Heart left ventricle (tissue), 16 donors: ENCODE measurements around the gene MARCHF3. TPM values are rescaled to one million over a fixed set of nuclear protein-coding genes. Genes with fewer than 3 reads are reported as not detected.

ENCODE experiments used
- ATAC-seq, 4 donors: fragments of 200-7000 bp; cut with Tn5 transposase; one replicate each; pipeline ENCODE4 v1.9.1; 2020 to 2022; ENCODE audit warnings: moderate library complexity in 4 of 4, mild to moderate bottlenecking in 3 of 4, moderate number of reproducible peaks in 1 of 4
- DNase-seq, 5 donors: peaks; one replicate each; pipeline ENCODE4 v3.0.0-alpha.2; 2020
- H3K27ac ChIP-seq, 12 donors: fragments of 200-600 bp; sonication (generic) in 4 of 12; one replicate each; pipeline versions ENCODE4 v1.5.0 to v1.8.0; 2016 to 2022; ENCODE audit warnings: mild to moderate bottlenecking in 2 of 12
- H3K27me3 ChIP-seq, 9 donors: fragments of 200-600 bp; sonication (generic) in 2 of 9; one replicate each; pipeline versions ENCODE4 v1.5.1 to v1.8.0; 2016 to 2022; ENCODE audit warnings: mild to moderate bottlenecking in 3 of 9
- H3K36me3 ChIP-seq, 9 donors: fragments of 200-600 bp; sonication (generic) in 2 of 9; one replicate each; pipeline versions ENCODE4 v1.5.0 to v1.8.0; 2018 to 2022; ENCODE audit warnings: mild to moderate bottlenecking in 2 of 9
- H3K4me1 ChIP-seq, 12 donors: fragments of 200-600 bp; sonication (generic) in 4 of 12; one replicate each; pipeline versions ENCODE4 v1.5.0 to v1.8.0; 2016 to 2022; ENCODE audit warnings: mild to moderate bottlenecking in 3 of 12
- H3K4me3 ChIP-seq, 12 donors: fragments of 200-600 bp; sonication (generic) in 4 of 12; one replicate each; pipeline versions ENCODE4 v1.5.0 to v1.8.0; 2017 to 2022; ENCODE audit warnings: mild to moderate bottlenecking in 9 of 12, moderate library complexity in 4 of 12
- H3K9me3 ChIP-seq, 12 donors: fragments of 200-600 bp; sonication (generic) in 4 of 12; one replicate each; pipeline versions ENCODE4 v1.5.0 to v1.8.0; 2016 to 2022; ENCODE audit warnings: mild to moderate bottlenecking in 1 of 12
- POLR2A ChIP-seq, 2 donors: fragments of 450-650 bp; IDR thresholded peaks; one replicate each; pipeline ENCODE4 v1.6.1; 2017; ENCODE audit warnings: antibody characterized with exemption in 2 of 2, mild to moderate bottlenecking in 2 of 2, moderate library complexity in 2 of 2
- WGBS, 4 donors: extraction: QIAGEN DNeasy Blood & Tissue Kit in 2 of 4; methylation state at CpG; one replicate each; pipeline versions ENCODE4 v1.1.5 to v1.1.7; 2013 to 2018; 5-methylcytosine and 5-hydroxymethylcytosine counted together
- intact Hi-C, 10 donors: fragments of 100-400 bp; cut with DNase I; formaldehyde crosslinking; loops; one replicate each; pipeline versions ENCODE4 v1.11.1 to v1.14.2; 2022
- polyA plus RNA-seq, 2 donors: library from polyadenylated mRNA; stranded (reverse); fragments of 200-250 nt; gene quantifications; one replicate each; pipeline ENCODE4 v1.2.3, GENCODE V29; 2013
- total RNA-seq, 9 donors: library from RNA; depleted of rRNA in 2 of 9; stranded (reverse); fragments of >200 nt in 2 of 9; fragmentation: NEBNext Ultra II Directional in 3 of 9; extraction: Animal tissue kit (Norgen Biotek cat#: 25700) in 3 of 9; gene quantifications; one replicate each; pipeline versions ENCODE4 v1.1.0 to v1.2.4, GENCODE V29; 2016 to 2023
- TF ChIP-seq, protein P1 (sequence below), 12 donors: fragments of 200-600 bp; sonication (generic) in 4 of 12; IDR thresholded peaks; one replicate each; pipeline versions ENCODE4 v1.5.0 to v1.8.0; 2018 to 2022; ENCODE audit warnings: antibody characterized with exemption in 12 of 12, mild to moderate bottlenecking in 5 of 12
- donor health status: ischemic (EF 13 %, LVEDD 7.1; RV severe dilation, severe dysfunction).
- donor health status: healthy with polysubstance abuse.
- donor health status: DM: no; HTN: yes; CAD: no.
- donor health status: DM: no; HTN: no; CAD: no.
- donor health status: ischemic (EF 25% LVEDD 6.9; RV normal size, moderate dysfunction).
- donor health status: ischemic (EF 25% LVEDD 5.7; RV mildly dilated, moderate dysfunction).
- donor health status: healthy.
- donor health status: DM: yes; HTN: yes; CAD: no.
- donor health status: ischemic (EF 35%, LVEDD 5.7; RV mildly dilated, moderate dysfunction).
- donor health status: nonischemic (EF 11% LVEDD 7.7; RV severe dilation, severe dysfunction).
- donor health status: DM: yes; HTN: yes; CAD: no.
- donor health status: PGD.
- donor health status: ischemic (EF 29% LVEDD 5.4; RV normal size, mild dysfunction).
- donor health status: nonischemic (EF 23%, LVEDD 6.1; RV moderate dilation, normal function).

Gene MARCHF3
- total and polyA plus RNA-seq, 11 donors = 9.9 to 113 (median 38.0) TPM

DNA sequence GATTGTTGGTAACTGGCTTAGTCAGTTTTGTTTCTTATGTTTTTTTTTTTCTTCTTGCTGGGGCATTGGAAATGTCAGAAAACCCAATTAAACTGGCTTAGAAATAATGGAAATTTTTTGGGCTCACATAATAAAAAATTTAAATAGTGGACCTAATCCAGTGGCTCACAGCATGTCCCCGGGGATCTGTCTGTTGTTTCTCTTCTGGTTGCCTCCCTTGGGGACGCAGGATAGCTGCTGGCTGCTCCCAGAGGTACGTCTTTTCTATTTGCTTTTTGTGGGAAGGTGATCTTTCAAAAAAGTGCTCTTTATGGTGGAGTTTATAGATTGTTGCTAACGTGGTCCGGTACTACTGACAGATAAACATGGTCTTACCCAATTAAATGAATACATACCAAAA is 201.3 kb downstream of the MARCHF3 start:
- intact Hi-C loops = no loop called here
- ATAC-seq (no peak), DNase-seq (no peak)
- TF ChIP-seq, protein P1, sequence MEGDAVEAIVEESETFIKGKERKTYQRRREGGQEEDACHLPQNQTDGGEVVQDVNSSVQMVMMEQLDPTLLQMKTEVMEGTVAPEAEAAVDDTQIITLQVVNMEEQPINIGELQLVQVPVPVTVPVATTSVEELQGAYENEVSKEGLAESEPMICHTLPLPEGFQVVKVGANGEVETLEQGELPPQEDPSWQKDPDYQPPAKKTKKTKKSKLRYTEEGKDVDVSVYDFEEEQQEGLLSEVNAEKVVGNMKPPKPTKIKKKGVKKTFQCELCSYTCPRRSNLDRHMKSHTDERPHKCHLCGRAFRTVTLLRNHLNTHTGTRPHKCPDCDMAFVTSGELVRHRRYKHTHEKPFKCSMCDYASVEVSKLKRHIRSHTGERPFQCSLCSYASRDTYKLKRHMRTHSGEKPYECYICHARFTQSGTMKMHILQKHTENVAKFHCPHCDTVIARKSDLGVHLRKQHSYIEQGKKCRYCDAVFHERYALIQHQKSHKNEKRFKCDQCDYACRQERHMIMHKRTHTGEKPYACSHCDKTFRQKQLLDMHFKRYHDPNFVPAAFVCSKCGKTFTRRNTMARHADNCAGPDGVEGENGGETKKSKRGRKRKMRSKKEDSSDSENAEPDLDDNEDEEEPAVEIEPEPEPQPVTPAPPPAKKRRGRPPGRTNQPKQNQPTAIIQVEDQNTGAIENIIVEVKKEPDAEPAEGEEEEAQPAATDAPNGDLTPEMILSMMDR (IDR thresholded peaks at IDR 0.05) = no peak
- no peak for TF ChIP-seq POLR2A (IDR thresholded peaks at IDR 0.05)
- Histone ChIP-seq H3K9me3 (no peaks in the 10 kb centered on the region), H3K4me3 (no peak overlapping the region), H3K27ac (no peak overlapping the region), H3K27me3 (no peaks in the 10 kb centered on the region), H3K36me3 (peaks cover 0 to 92% (median 0%) of the 10 kb centered on the region in 9 donors), H3K4me1 (no peaks in the 10 kb centered on the region)
- WGBS, 4 donors = 82 to 93% (median 87%) methylated on average over 5 of the region's 5 CpGs

GRCh38 chr5:126826619-126827215 is 203.6 kb downstream of the MARCHF3 start:
- H3K36me3 ChIP-seq = peaks cover 0 to 95% (median 0%) of the 10 kb centered on the region in 9 donors
- TF ChIP-seq, protein P1 (IDR thresholded peaks at IDR 0.05) = no peak
- TF ChIP-seq POLR2A (IDR thresholded peaks at IDR 0.05) = no peak
- WGBS, 4 donors = 65 to 84% (median 73%) methylated on average over 3 of the region's 3 CpGs
- H3K27me3 ChIP-seq = no peaks in the 10 kb centered on the region
- H3K27ac ChIP-seq = no peak overlapping the region
- H3K9me3 ChIP-seq = no peaks in the 10 kb centered on the region
- DNase-seq (no peak), ATAC-seq (no peak)
- intact Hi-C loops = no loop called here
- H3K4me1 ChIP-seq = no peaks in the 10 kb centered on the region
- no peak overlapping the region for H3K4me3 ChIP-seq

DNA sequence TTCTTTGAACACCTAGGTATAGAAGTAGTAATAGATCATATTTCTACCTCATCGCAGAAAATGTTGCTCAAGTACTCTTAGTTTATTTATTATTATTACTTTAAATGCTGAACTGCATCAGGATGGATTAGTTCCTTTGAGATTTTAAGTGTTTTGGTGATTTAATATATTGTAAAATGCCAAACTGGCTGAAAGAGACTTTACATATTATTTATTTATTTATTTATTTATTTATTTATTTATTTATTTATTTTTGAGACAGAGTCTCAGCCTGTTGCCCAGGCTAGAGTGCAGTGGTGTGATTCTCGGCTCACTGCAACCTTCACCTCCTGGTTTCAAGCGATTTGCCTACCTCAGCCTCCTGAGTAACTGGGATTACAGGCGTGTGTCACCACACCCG is 211.1 kb downstream of the MARCHF3 start:
- Histone ChIP-seq H3K36me3 (peaks cover 0 to 74% (median 0%) of the 10 kb centered on the region in 9 donors), H3K27me3 (no peaks in the 10 kb centered on the region), H3K9me3 (no peaks in the 10 kb centered on the region), H3K4me3 (no peak overlapping the region), H3K27ac (no peak overlapping the region), H3K4me1 (peaks cover 0 to 13% (median 0%) of the 10 kb centered on the region in 12 donors)
- WGBS, 4 donors = 97 to 100% (median 98%) methylated on average over 5 of the region's 5 CpGs
- intact Hi-C loops = no loop called here
- no peak for ATAC-seq
- TF ChIP-seq, protein P1 (IDR thresholded peaks at IDR 0.05) = no peak
- TF ChIP-seq POLR2A (IDR thresholded peaks at IDR 0.05) = no peak
- DNase-seq = no peak

GRCh38 chr5:126818736-126819135 is 211.6 kb downstream of the MARCHF3 start:
- DNase-seq (no peak), ATAC-seq (no peak)
- H3K4me1 ChIP-seq = peaks cover 0 to 18% (median 0%) of the 10 kb centered on the region in 12 donors
- H3K9me3 ChIP-seq = no peaks in the 10 kb centered on the region
- no peak overlapping the region for H3K4me3 ChIP-seq
- no peaks in the 10 kb centered on the region for H3K27me3 ChIP-seq
- intact Hi-C loops = no loop called here
- WGBS, 4 donors = 92 to 96% (median 94%) methylated on average over 4 of the region's 4 CpGs
- H3K36me3 ChIP-seq = peaks cover 0 to 73% (median 0%) of the 10 kb centered on the region in 9 donors
- no peak for TF ChIP-seq POLR2A (IDR thresholded peaks at IDR 0.05)
- TF ChIP-seq, protein P1 (IDR thresholded peaks at IDR 0.05) = no peak
- no peak overlapping the region for H3K27ac ChIP-seq

Other genes with a start within 250 kb of the MARCHF3 start
- gene C5orf63, start 42.9 kb upstream of the MARCHF3 start, total RNA-seq = 10 to 100 TPM in 4 of 9 donors, 1 to 10 TPM in 5; 1.4 to 14.7 (median 8.4) TPM
- gene C5orf63, start 42.9 kb upstream of the MARCHF3 start, polyA plus RNA-seq = 1 to 10 TPM; 5.0 to 5.3 TPM